HG03575 (cell line): ENCODE data around the gene RGS17.
A peak's percentile ranks its signal among the peaks of the same experiment; 100 is the strongest.
"Not testable (repeated sequence)": the region's sequence is repeated elsewhere in the genome, so short reads cannot be mapped to it uniquely, and the experiment has no call there.

Source experiments
- ATAC-seq: cut with Tn5 transposase; IDR thresholded peaks from one replicate; pipeline ENCODE4 v1.9.1; 2021; ENCODE audit not compliant: unreplicated experiment, insufficient number of reproducible peaks, low FRiP score; ENCODE audit errors: extremely low read depth

Gene RGS17

GRCh38 chr6:153129873-153130514 lies 1.1 kb downstream of the RGS17 start:
- no peak for ATAC-seq

- no peak for ATAC-seq
These were observed 4.9 kb downstream of the RGS17 start for GRCh38 chr6:153126218-153126617.

GRCh38 chr6:153125032-153125431 lies 6.0 kb downstream of the RGS17 start:
- no peak for ATAC-seq

DNA sequence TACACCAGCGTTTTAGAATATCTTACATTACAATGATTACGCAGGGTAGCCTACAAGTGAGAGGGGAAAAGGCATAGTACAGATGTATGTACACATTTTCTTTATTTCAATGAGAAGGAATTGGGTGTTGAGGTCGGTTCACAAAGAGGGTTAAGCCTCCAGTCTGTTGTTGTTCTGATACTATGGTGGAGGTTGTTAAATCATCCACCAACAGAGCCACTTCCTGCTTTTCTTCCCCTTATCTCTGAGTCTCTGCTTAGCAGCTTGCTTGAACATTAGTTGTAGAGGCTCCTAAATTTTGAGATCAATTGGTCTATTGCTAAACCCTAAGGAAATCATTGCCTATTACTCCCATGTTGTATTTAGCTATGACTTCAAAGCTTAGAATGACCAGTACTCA lies 7.3 kb downstream of the RGS17 start:
- ATAC-seq = no peak

DNA sequence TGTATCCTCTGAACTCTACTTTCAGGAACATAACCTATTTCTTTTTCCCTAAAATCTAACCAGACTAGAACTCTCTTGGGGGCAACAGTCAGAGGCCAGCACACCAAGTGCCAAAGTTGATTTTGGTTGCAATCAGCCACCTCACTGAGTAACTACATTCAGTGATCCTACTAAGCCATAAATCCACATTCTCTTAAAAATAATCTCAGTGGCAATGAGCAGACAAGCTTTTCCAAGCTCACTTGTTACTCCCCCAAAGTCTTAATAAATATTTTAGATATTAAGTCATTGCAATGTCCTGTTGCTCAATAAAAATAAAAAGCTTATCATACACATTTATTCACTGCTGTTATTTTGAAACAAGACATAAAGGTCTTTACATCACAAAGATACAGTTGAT lies 9.8 kb downstream of the RGS17 start:
- no peak for ATAC-seq

GRCh38 chr6:153117986-153118879 lies 12.8 kb downstream of the RGS17 start:
- ATAC-seq = peak; percentile 94

DNA sequence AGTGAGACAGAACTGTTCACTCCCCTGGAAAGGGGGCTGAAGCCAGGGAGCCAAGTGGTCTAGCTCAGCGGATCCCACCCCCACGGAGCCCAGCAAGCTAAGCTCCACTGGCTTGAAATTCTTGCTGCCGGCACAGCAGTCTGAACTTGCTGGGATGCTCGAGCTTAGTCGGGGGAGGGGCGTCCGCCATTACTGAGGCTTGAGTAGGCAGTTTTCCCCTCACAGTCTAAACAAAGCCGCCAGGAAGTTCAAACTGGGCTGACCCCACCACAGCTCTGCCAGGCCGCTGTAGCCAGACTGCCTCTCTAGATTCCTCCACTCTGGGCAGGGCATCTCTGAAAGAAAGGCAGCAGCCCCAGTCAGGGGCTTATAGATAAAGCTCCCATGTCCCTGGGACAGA lies 20.0 kb downstream of the RGS17 start:
- ATAC-seq = not testable (repeated sequence)

- ATAC-seq = not testable (repeated sequence)
These were observed 20.5 kb downstream of the RGS17 start for GRCh38 chr6:153110612-153111011.

DNA sequence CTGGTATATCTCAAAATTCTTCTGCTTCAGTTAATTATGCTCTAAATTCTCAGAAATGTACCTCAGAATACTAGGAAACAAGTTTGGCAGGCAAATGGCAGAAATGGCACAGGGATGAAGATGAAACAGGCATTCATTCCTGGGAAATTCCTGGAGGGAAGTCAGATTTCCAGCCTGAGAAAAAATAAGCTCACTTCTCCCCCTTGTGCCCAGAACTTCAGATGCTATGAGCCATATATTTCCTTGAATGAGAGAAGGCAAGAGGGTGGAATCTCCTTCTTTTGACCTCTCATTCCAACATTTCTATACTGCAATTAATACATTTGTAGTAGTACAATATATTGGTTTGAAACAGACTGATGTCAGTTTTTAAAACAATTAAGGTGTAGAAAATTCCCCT lies 22.8 kb downstream of the RGS17 start:
- no peak for ATAC-seq

DNA sequence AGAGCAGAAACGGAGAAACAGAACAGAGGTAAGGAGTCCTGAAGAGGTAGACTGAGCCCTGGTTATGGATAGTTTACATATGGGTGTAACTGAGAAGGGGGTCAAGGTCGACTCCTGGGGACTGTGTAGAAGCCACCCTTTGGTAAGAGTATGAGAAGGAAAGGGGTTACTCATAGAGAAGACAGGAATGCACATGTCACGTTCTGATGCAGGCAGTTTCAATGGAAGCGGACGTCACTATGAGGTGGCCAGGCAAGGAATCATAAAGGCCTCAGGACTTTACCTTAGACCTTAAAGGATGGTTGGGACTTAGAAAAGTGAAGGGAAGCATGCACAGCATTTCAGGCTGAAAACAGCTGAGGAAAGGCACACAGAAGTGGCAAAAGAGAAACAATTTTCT lies 25.1 kb downstream of the RGS17 start:
- ATAC-seq = no peak

DNA sequence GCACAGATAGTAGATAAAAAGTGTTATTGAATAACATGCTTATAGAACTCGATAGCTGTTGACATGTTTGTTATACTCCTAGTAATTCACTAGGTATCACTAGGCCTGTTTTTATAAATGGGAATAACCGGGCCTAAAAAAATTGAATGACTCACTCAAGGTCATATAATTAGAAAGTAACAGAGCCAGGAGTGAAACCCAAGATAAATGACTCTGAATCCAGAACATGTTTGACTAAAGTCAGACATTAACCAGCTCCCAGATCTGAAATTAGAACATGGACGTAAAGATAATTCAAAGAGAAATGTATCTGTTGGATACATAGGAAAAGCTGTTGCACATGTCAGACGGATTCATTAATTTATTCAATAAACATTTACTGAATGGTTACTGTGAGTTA lies 26.9 kb downstream of the RGS17 start:
- ATAC-seq = no peak

DNA sequence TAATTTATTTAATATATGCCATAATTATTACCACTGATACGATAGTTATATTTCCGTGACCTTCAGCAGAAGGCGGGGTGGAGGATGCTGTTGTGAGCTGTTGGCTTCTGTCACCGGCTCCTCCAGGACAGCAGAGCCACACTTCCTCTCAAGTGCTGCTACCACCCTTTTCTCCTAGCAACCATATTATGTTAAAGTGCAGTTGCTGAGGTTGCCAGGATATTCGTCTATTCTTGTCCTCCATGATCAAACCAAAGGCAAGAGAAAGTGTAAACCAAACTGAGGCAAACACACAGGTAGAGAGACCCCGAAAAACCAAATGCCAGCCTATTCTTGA lies 27.8 kb downstream of the RGS17 start:
- ATAC-seq = no peak

GRCh38 chr6:153102605-153103318 lies 28.3 kb downstream of the RGS17 start:
- no peak for ATAC-seq

DNA sequence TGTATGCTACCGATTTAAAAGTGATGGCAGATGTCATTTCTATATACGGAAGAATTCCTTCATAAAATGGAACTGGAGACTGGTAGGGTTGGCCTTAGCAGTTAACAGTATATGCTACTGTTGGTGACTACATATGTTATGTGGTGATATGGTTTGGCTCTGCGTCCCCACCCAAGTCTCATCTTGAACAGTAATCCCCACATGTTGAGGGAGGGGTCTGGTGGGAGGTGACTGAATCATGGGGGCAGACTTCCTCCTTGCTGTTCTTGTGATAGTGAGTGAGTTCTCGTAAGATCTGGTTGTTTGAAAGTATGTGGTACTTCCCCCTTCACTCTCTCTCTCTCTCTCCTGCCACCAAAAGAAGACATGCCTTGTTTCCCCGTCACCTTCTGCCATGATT lies 29.6 kb downstream of the RGS17 start:
- ATAC-seq = no peak

GRCh38 chr6:153099636-153100035 lies 31.4 kb downstream of the RGS17 start:
- no peak for ATAC-seq

DNA sequence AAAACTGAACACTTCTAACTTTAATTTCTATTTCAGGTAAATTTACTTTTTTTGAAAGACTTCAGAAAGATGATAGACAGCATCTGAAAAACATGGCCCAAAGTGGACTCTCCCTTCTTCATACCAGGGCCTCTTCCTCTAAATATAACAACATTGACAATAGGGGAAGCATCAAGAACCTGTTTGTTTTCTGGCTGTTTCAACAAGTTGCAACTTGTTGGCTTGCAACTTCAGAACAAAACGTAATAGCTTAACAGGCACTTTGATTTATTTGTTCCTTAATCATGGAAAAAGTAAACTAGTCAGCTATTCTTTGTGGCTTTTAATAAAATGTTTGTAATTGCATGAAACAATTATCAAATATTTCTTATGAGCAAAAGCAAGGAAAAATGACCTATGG lies 34.3 kb downstream of the RGS17 start:
- ATAC-seq = no peak

- no peak for ATAC-seq
These were observed 35.1 kb downstream of the RGS17 start for GRCh38 chr6:153096031-153096430.

DNA sequence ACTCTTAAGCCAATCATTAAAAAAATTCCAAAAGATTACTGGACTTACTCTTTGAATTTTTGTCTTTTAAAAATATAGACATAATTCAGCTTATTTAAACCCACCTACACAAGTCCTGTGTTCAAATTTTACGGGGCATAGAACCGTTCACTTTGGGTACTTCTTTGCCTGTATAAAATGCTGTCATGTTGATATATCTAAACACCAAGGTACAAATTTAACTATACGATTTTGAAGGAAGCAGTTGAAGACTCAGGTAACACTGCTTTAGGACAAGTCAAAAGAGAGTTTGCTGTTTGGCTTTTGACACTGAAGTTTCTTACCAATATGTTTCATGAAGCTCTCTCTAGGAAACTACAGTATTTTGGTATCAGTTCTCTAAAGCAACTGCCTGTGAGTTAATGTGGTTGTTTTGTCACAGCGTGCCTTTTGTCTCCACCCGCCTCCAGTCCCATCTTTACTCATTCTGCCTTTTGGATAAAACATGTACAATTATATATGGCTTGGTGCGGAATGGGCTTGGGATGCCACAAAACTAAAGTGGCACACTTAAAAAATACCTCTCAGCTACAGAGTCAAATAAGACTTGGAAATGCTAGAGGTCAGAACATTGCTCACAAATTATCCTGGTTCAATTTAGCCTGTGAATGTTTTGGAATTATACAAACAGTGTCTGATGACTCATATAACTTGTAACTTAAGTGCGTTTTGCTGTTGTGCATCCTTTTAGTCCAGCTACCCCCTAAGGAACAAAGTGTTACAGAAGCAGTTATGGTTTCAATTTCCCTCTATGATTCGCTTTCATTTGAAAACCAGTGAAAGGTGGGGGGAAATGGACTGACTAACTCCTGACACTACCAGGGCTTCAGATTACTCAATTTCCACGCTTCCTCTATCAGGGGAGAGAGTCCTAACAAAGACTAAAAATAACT lies 38.7 kb downstream of the RGS17 start:
- ATAC-seq = peak; percentile 62
